ENCODE results near the gene HOXA9. TPM values are rescaled to one million over a fixed set of nuclear protein-coding genes. Genes with fewer than 3 reads are reported as not detected.

HOXA9 gene
- total RNA-seq, 1 donor = 105 TPM

DNA sequence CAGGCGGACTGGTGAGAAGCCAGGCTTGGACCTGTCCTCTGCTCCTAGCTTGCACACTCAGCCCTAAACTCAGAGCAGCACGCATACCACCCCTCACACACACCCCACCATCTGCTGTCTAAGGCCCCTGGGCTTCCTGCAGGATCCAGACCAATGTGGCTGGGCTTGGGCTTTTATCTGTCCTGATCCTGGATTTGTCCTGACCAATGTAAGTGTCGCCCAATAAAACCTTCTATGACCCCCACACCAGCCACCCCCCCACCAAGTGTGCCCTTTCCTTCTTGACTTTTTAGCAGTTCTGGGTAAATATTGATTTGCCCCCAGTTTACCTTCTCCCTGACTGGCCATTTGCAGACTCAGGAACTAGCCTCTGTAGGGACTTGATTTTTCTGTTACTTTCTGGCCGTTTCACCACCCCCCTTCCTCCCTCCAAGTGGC is 36.3 kb upstream of the HOXA9 start:
- no peak for DNase-seq (ENCODE audit: low read depth in 2 of 3, low spot score in 2 of 3)

- DNase-seq (ENCODE audit: low read depth in 2 of 3, low spot score in 2 of 3) = peak in 2 of 3 donors; percentile 57 to 68
These were observed 35.6 kb upstream of the HOXA9 start for GRCh38 chr7:27200761-27201579.

DNA sequence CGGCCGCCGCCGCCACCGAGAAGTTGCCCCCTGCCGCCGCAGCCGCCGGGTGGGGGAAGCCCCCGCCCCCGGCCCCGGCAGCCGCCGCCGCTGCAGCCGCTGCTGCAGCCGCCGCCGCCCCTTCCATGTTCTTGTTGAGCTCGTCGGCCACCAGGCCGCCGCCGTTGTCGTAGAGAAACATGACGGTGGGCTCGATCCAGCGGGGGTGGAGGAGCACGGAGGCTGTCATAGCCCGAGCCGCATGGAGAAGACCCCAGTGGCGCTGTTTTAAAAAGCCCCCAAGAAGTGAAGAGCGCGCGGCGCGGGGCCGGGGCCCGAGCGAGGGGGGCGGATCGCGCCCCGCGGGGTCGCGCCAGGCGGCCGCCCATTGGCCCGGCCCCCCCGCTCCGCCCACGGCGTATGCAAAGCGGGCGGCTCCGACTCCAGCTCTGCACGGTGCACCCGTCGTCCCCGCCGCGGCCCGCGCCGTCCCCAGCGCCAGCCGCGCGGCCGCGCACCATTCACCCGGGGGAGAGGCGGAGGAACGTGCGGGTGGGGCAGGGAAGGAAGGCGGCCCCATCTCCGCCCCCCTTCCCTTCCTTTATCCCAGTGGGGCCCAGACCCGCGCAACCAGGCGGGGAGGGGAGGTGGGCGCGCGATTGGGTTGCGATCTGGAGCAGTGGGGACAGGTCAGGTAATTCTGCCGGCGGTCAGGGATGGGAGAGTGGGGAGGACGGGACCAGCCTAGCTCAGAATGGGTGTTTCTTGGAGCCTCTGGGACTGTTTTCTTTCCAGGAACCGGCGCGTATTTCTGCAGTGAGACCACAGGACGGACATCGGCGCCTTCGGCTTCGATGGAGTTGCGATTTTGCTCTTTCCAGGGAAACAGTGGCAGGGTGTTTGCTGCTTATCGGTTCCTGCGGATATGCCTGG is 34.8 kb upstream of the HOXA9 start, which contains the start of gene HOXA13:
HOXA13 (minus strand) TSS at position 243 of the 912 bp plus-strand sequence; CDS start at position 229, 14 bp downstream.
- DNase-seq (ENCODE audit: low read depth in 2 of 3, low spot score in 2 of 3) = peak in 1 of 3 donors; percentile 26

DNA sequence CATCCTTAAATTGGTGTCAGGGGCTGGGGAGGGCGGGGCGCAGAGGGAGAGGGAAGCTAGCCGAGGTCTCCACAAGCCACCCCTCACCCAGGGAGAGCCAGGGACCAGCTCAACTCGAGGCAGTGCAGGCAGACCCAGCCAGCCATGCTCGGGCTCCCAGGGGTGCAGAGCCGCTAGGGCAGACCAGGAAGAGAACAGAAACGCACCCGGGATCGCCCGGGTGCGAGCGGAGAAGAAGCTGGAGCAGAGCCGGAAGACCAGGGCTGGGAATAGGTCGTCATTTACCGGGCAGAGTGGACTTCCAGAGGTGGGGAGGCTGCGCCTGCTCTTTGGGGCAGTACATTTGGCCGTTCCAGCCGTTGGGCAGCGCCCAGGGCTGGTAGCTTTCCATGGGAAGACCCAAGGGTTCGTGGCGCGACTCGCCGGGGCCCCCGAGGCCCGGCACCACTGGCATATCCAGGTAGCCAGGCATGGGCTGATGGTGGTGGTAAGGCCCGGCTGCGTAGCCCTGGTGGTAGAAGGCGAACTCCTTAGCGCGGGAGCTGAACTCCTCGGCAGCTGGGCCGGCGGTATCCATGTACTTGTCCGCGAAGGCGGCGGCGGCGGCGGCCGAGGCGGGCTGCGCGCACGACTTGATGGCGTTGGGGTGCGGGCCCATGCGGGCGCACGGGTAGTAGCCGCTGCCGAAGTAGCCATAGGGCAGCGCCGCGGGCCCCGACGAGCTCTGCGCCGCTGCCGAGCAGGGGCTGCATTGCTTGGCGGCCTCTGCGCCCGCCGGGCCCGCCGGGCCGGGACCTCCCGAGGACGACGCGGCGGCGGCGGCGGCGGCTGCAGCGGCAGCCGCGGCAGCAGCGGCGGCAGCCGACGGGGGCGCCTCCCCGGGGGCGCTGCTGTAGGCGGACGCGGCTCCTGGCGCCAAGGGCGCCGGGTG is 33.8 kb upstream of the HOXA9 start:
- peak in 1 of 3 donors; percentile 22 for DNase-seq (ENCODE audit: low read depth in 2 of 3, low spot score in 2 of 3)

- DNase-seq (ENCODE audit: low read depth in 2 of 3, low spot score in 2 of 3) = peak in 2 of 3 donors; percentile 27 to 35
These were observed 33.0 kb upstream of the HOXA9 start for GRCh38 chr7:27198138-27198841.

DNA sequence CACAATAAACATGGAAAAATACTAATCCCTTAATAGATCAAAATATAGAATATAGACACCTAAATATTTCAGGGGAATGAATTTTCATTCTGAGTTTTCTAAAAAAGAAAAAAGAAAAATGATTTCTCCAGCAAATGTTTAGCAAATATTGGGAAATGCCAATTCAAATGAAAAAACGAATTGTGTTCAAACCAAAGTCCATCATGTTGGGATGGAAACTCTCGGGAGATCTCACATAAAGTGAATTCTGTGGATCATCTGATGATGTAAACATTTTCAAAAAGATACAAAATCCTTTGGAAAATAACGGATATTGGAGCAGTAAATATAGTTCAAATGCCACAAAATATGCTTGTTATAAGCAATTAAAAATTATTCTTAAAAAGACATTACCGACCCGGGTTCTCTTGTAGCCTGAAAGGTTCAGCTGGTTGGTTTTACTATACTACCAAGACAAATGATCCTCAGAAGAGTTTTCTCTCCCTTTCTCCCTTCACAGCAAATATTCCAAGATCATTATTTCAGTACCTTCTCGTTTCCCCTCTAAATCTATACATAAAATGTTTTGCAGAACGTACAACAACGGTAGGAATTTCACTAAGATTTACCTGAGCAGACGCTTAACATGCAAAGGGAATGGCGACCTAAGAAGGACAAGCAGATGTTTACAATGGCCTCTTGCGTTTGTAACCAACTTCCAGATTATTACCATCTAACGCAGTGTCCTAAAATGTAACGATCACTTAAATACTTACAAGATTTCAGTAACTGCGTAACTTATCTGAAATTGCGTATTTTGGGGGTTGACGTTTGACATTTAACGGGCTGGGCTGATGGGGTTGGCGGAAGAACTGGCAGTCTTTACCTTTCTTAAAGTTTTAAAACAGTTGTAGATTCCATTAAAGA is 32.1 kb upstream of the HOXA9 start:
- peak in 2 of 3 donors; percentile 10 to 43 for DNase-seq (ENCODE audit: low read depth in 2 of 3, low spot score in 2 of 3)

DNA sequence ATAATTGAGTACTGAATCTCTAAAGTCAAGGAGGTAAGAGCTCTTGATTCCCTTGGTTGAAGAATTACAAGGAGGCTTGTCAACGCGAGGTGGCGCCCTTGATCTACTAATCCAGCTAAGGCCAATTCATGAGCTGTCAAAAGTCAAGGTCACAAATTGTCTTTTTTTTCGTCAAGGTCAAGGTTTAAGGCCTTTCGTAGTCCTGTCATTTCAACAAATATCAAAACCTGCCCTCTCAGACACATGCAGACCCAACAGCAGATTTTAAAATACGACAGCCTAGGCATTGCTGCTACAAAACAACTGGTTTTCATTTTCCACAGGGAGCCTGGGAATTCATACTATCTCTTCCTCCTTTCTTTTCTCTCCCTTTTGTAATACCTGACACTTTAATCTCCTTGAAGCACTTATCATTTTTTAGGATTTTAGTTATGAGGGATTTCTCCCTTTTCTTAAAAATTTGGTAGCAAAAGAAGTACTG is 31.0 kb upstream of the HOXA9 start:
- DNase-seq (ENCODE audit: low read depth in 2 of 3, low spot score in 2 of 3) = peak in 2 of 3 donors; percentile 83 to 90

- DNase-seq (ENCODE audit: low read depth in 2 of 3, low spot score in 2 of 3) = peak in 1 of 3 donors; percentile 11
These were observed 29.5 kb upstream of the HOXA9 start for GRCh38 chr7:27194686-27195379.

- peak in 2 of 3 donors; percentile 21 to 35 for DNase-seq (ENCODE audit: low read depth in 2 of 3, low spot score in 2 of 3)
These were observed 28.6 kb upstream of the HOXA9 start for GRCh38 chr7:27194002-27194352.

DNA sequence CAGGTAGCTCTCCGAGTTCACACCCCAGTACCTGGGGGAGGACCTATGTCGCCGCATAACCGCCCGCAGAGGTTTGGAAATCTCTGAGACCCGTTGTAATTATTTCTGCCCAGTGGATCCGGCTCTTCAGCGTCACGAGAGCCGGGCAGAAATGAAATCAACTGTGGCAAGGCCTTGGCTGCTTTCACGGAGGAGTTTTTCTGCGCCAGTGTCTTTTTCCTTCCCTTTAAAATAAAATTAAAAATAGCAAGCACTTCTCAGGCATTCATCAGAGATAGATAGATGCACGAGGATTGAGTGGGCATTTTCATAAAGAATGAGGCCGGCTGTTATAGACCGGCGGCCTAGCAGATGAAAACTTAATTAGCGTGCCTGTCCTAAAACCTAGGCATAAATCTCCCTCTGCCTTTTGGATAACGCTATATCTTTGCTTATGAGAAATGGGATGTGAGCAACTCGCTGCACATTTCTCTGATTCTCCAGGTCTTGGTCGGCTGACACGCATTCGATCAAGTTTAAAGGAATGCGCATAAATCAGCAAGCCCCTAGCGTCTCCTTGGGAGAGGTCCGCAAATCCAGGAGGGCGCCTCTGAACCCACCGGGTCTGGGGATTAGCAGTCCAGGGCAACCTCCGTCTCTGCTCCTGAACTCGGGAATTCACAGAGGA is 28.1 kb upstream of the HOXA9 start:
- DNase-seq (ENCODE audit: low read depth in 2 of 3, low spot score in 2 of 3) = peak in 2 of 3 donors; percentile 4 to 22

DNA sequence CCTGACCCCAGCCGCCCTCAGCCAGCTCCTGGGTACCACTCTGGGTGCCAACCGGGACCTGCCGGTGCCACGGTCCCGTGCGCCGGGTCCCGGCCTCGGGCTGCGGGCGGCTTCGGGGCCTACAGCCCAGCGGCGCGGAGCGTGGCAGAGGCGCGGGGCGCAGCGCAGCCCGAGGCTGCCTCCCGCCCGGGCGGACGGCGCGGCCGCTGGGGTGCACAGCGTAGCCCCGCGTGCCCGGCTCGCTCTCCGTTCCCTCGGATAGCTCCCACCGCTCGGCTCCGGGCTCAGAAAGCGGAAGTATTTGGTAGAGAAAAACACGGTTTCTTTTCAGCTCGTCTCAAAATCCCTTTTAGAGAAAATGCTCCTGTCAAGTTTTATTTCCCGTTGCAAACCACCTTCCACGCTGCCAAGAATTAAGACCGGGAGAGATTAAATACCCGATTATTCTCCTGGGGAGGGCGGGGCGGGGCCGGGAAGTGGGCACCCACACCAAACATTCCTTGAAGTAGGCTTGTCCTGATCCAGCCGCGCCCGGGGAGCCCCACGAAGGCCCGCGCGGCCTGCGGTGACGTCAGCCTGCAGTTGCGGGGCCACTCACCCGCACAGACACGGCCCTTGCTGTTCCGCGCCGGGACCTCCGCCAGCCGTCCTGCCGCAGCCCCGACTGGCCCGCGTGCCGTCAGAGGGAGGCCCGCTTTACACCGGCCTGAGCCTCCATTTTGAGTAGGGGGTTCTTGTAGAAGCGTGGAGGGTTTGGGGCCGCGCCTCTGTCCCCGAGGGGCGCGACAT is 27.4 kb upstream of the HOXA9 start:
- peak in 2 of 3 donors; percentile 73 to 81 for DNase-seq (ENCODE audit: low read depth in 2 of 3, low spot score in 2 of 3)

- no peak for DNase-seq (ENCODE audit: low read depth in 2 of 3, low spot score in 2 of 3)
These were observed 26.7 kb upstream of the HOXA9 start for GRCh38 chr7:27191833-27192545.

DNA sequence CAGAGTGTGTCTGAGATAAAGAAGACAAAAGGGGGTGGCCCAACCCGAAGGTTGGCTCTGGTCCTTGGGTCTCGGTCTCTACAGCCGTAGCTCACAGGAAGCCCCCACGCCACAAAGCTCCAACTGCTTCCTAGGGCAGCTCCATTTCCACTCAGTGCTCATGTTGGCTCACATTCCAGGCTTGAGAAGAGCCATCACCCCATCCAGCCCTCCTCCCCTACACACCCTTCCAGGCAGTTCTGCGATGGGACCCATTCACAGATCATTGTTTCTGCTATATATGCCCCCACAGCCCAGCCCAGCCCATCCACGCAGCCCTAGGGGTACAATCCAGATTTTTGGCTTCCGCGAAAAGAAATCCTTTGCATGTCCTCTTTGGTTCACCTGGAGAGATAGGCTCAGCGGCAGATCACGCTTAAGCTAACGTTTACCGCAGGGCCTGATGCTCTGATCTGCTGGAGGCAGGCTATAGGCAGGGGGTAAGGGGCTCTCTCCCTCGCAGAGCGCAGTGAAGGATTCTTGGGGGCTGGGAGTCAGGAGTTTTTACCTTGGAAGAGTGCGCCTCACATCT is 25.9 kb upstream of the HOXA9 start:
- no peak for DNase-seq (ENCODE audit: low read depth in 2 of 3, low spot score in 2 of 3)

- DNase-seq (ENCODE audit: low read depth in 2 of 3, low spot score in 2 of 3) = no peak
These were observed 24.8 kb upstream of the HOXA9 start for GRCh38 chr7:27189997-27190748.
